Liver (tissue), 9 donors: Measurements from ENCODE around the gene ARHGEF40. TPM values are rescaled to one million over a fixed set of nuclear protein-coding genes. Genes with fewer than 3 reads are reported as not detected.

Experiments
- DNase-seq: peaks from one replicate; pipeline ENCODE4 v3.0.0-alpha.2; 2017; ENCODE audit warnings: low spot score
- H3K27ac ChIP-seq, 2 donors: one replicate each; pipeline ENCODE4 v1.7.0; 2013; ENCODE audit warnings: inconsistent platforms in 2 of 2, low read length in 2 of 2, control low read depth in 1 of 2, low read depth in 1 of 2, mild to moderate bottlenecking in 1 of 2
- H3K27me3 ChIP-seq, 4 donors: one replicate each; pipeline versions ENCODE4 v1.6.1 to v1.7.0; 2013; ENCODE audit warnings: low read length in 3 of 4, inconsistent platforms in 1 of 4, mild to moderate bottlenecking in 1 of 4, moderate library complexity in 1 of 4; ENCODE audit not compliant: control insufficient read depth in 4 of 4, insufficient read depth in 4 of 4
- H3K36me3 ChIP-seq, 4 donors: one replicate each; pipeline versions ENCODE4 v1.6.1 to v1.7.0; 2013; ENCODE audit warnings: low read length in 3 of 4, mild to moderate bottlenecking in 3 of 4, low read depth in 1 of 4, moderate library complexity in 1 of 4; ENCODE audit not compliant: control insufficient read depth in 4 of 4, insufficient read depth in 3 of 4
- H3K4me1 ChIP-seq, 4 donors: one replicate each; pipeline versions ENCODE4 v1.6.1 to v1.7.0; 2013; ENCODE audit warnings: low read length in 3 of 4, mild to moderate bottlenecking in 3 of 4, moderate library complexity in 1 of 4; ENCODE audit not compliant: control insufficient read depth in 4 of 4, insufficient read depth in 4 of 4
- H3K4me3 ChIP-seq, 3 donors: one replicate each; pipeline versions ENCODE4 v1.6.1 to v1.7.0; 2013; ENCODE audit warnings: low read length in 3 of 3, control low read depth in 1 of 3, low read depth in 1 of 3, mild to moderate bottlenecking in 1 of 3
- H3K9ac ChIP-seq, 2 donors: one replicate each; pipeline ENCODE4 v1.7.0; 2013; ENCODE audit warnings: low read length in 2 of 2, mild to moderate bottlenecking in 2 of 2, moderate library complexity in 2 of 2, control low read depth in 1 of 2, low read depth in 1 of 2
- H3K9me3 ChIP-seq, 4 donors: one replicate each; pipeline versions ENCODE4 v1.6.1 to v1.7.0; 2013; ENCODE audit warnings: low read length in 3 of 4; ENCODE audit not compliant: control insufficient read depth in 4 of 4
- EGR1 ChIP-seq, 2 donors: IDR thresholded peaks; 2 replicates each; pipeline ENCODE4 v1.6.1; 2016 to 2018; ENCODE audit warnings: antibody characterized with exemption in 2 of 2, low read depth in 2 of 2
- FOXA1 ChIP-seq: IDR thresholded peaks from 2 replicates; pipeline ENCODE4 v1.6.1; 2016; ENCODE audit warnings: antibody characterized with exemption
- FOXA2 ChIP-seq: IDR thresholded peaks from 2 replicates; pipeline ENCODE4 v1.6.1; 2016; ENCODE audit warnings: antibody characterized with exemption
- GABPA ChIP-seq, 2 donors: IDR thresholded peaks in 1 of 2; conservative IDR thresholded peaks in 1 of 2; 2 replicates each; pipeline ENCODE4 v1.6.1; 2016; ENCODE audit warnings: antibody characterized with exemption in 2 of 2, mild to moderate bottlenecking in 1 of 2, moderate library complexity in 1 of 2
- HNF4A ChIP-seq, 2 donors: conservative IDR thresholded peaks; 2 replicates each; pipeline ENCODE4 v1.6.1; 2016; ENCODE audit warnings: antibody characterized with exemption in 2 of 2, mild to moderate bottlenecking in 2 of 2
- HNF4G ChIP-seq: IDR thresholded peaks from 2 replicates; pipeline ENCODE4 v1.6.1; 2016; ENCODE audit warnings: antibody characterized with exemption
- NR2F2 ChIP-seq: IDR thresholded peaks from 2 replicates; pipeline ENCODE4 v1.6.1; 2016; ENCODE audit warnings: antibody characterized with exemption
- RAD21 ChIP-seq, 2 donors: IDR thresholded peaks; 2 replicates each; pipeline ENCODE4 v1.6.1; 2016; ENCODE audit warnings: antibody characterized with exemption in 2 of 2, mild to moderate bottlenecking in 2 of 2
- RXRA ChIP-seq, 2 donors: IDR thresholded peaks; 2 replicates each; pipeline ENCODE4 v1.6.1; 2017 to 2018; ENCODE audit warnings: antibody characterized with exemption in 2 of 2, mild to moderate bottlenecking in 1 of 2
- SP1 ChIP-seq: IDR thresholded peaks from 2 replicates; pipeline ENCODE4 v1.6.1; 2018; ENCODE audit warnings: antibody characterized with exemption, mild to moderate bottlenecking
- TAF1 ChIP-seq: conservative IDR thresholded peaks from 2 replicates; pipeline ENCODE4 v1.6.1; 2016; ENCODE audit warnings: antibody characterized with exemption, mild to moderate bottlenecking
- YY1 ChIP-seq: IDR thresholded peaks from 2 replicates; pipeline ENCODE4 v1.6.1; 2016; ENCODE audit warnings: antibody characterized with exemption, mild to moderate bottlenecking
- WGBS: extraction: QIAGEN DNeasy Blood & Tissue Kit; methylation state at CpG from one replicate; pipeline ENCODE4 v1.1.7; 2013; 5-methylcytosine and 5-hydroxymethylcytosine counted together
- polyA plus RNA-seq, 2 donors: library from polyadenylated mRNA; stranded (reverse) in 1 of 2; unstranded in 1 of 2; fragments of 200-250 nt in 1 of 2; fragments of >200 nt in 1 of 2; fragmentation: Nextera tagmentation in 1 of 2; extraction: Ambion mirVana in 1 of 2; gene quantifications; one replicate each; pipeline versions ENCODE4 v1.2.1 to v1.2.3, GENCODE V29; 2013 to 2015
- total RNA-seq, 2 donors: library from RNA; depleted of rRNA; stranded (reverse); fragments of >200 nt; gene quantifications; one replicate each; pipeline ENCODE4 v1.2.3, GENCODE V29; 2014
- TF ChIP-seq, protein P1 (sequence below): IDR thresholded peaks from 2 replicates; pipeline ENCODE4 v1.6.1; 2016; ENCODE audit warnings: antibody characterized with exemption, mild to moderate bottlenecking
- TF ChIP-seq, protein P2 (sequence below): IDR thresholded peaks from 2 replicates; pipeline ENCODE4 v1.6.1; 2016; ENCODE audit warnings: antibody characterized with exemption
- TF ChIP-seq, protein P3 (sequence below): IDR thresholded peaks from 2 replicates; pipeline ENCODE4 v1.6.1; 2016; ENCODE audit warnings: antibody characterized with exemption
- TF ChIP-seq, protein P4 (sequence below): fragments of 150-350 bp; IDR thresholded peaks from 2 replicates; pipeline ENCODE4 v1.5.1; 2017; ENCODE audit warnings: improper control_type of control experiment, low read depth, low read length; ENCODE audit not compliant: missing input control
- TF ChIP-seq, protein P5 (sequence below): IDR thresholded peaks from 2 replicates; pipeline ENCODE4 v1.6.1; 2016; ENCODE audit warnings: antibody characterized with exemption
- donor health status: healthy.
- donor health status: healthy.
- donor health status: healthy.
- donor health status: healthy.
- donor health status: healthy.

The ARHGEF40 gene
- total and polyA plus RNA-seq, 4 donors: 9.3 to 42.5 (median 16.9) TPM

DNA sequence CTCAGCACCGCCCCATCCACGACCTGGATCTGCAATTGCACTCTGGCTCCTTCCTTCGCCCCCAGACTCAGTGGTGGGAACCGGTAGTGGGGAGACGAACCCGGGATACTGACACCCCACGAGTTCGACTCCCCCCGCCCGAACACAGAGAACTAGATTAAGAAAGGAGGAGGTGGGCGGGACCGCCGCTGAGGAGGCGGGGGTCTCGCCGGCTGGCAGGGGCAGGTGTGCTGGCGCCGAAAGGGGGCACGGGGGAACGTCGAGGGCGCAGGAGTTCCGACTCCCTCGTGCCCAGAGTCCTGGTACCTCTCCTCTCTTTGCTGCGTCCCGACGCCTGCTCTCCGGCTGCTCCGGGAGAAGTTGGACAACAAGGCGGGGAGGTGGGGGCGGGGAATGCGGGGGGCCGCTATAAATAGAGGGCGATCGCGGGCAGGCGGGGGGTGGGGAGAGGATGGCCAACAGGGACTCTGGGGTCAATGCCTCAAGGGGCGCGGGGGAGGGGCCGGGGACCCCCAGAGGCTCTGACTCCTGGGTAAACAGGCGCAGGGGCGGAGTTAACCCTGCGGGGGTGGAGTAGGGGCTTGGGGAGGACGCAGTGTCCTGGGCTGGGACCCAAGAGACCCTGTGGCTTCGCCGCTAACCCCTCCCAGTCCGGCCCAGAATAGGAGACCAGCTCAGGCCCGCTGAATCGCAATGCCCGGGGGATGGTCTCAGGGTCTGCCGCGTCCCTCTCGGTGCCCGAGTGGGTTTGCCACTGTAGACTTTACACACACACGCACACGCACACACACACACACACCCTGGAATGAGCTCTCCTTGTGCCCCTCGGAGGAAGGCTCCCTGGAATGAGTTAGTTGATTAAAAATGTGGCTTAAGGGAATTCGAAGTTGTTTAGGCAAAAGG is 44.5 kb upstream of the ARHGEF40 start:
- Histone ChIP-seq H3K4me1 (peaks cover 3 to 47% (median 34%) of the 10 kb centered on the region in 4 donors), H3K27ac (peak overlapping the region; percentile 87 to 88), H3K9me3 (no peaks in the 10 kb centered on the region), H3K4me3 (peak overlapping the region; percentile 57 to 89 (median 82)), H3K27me3 (no peaks in the 10 kb centered on the region), H3K36me3 (peaks cover 0 to 28% (median 13%) of the 10 kb centered on the region in 4 donors), H3K9ac (peak overlapping the region; percentile 7 to 37)
- WGBS: 5% methylated on average over 58 of the region's 58 CpGs
- DNase-seq: peak; percentile 74
- peak in 1 of 2 donors; percentile 40 for TF ChIP-seq EGR1 (IDR thresholded peaks at IDR 0.05; ENCODE audit: low read depth in 2 of 2)
- TF ChIP-seq, protein P1, sequence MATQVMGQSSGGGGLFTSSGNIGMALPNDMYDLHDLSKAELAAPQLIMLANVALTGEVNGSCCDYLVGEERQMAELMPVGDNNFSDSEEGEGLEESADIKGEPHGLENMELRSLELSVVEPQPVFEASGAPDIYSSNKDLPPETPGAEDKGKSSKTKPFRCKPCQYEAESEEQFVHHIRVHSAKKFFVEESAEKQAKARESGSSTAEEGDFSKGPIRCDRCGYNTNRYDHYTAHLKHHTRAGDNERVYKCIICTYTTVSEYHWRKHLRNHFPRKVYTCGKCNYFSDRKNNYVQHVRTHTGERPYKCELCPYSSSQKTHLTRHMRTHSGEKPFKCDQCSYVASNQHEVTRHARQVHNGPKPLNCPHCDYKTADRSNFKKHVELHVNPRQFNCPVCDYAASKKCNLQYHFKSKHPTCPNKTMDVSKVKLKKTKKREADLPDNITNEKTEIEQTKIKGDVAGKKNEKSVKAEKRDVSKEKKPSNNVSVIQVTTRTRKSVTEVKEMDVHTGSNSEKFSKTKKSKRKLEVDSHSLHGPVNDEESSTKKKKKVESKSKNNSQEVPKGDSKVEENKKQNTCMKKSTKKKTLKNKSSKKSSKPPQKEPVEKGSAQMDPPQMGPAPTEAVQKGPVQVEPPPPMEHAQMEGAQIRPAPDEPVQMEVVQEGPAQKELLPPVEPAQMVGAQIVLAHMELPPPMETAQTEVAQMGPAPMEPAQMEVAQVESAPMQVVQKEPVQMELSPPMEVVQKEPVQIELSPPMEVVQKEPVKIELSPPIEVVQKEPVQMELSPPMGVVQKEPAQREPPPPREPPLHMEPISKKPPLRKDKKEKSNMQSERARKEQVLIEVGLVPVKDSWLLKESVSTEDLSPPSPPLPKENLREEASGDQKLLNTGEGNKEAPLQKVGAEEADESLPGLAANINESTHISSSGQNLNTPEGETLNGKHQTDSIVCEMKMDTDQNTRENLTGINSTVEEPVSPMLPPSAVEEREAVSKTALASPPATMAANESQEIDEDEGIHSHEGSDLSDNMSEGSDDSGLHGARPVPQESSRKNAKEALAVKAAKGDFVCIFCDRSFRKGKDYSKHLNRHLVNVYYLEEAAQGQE: no peak
- peak; percentile 57 for TF ChIP-seq SP1
- TF ChIP-seq, protein P2, sequence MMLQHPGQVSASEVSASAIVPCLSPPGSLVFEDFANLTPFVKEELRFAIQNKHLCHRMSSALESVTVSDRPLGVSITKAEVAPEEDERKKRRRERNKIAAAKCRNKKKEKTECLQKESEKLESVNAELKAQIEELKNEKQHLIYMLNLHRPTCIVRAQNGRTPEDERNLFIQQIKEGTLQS: no peak
- TF ChIP-seq, protein P3, sequence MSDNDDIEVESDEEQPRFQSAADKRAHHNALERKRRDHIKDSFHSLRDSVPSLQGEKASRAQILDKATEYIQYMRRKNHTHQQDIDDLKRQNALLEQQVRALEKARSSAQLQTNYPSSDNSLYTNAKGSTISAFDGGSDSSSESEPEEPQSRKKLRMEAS: no peak
- no peak for TF ChIP-seq GABPA (IDR thresholded peaks at IDR 0.05 in 1 of 2, conservative IDR thresholded peaks at IDR 0.05 in 1 of 2)
- TF ChIP-seq HNF4A (conservative IDR thresholded peaks at IDR 0.05): no peak
- no peak for TF ChIP-seq TAF1
- no peak for TF ChIP-seq FOXA2
- TF ChIP-seq, protein P4, sequence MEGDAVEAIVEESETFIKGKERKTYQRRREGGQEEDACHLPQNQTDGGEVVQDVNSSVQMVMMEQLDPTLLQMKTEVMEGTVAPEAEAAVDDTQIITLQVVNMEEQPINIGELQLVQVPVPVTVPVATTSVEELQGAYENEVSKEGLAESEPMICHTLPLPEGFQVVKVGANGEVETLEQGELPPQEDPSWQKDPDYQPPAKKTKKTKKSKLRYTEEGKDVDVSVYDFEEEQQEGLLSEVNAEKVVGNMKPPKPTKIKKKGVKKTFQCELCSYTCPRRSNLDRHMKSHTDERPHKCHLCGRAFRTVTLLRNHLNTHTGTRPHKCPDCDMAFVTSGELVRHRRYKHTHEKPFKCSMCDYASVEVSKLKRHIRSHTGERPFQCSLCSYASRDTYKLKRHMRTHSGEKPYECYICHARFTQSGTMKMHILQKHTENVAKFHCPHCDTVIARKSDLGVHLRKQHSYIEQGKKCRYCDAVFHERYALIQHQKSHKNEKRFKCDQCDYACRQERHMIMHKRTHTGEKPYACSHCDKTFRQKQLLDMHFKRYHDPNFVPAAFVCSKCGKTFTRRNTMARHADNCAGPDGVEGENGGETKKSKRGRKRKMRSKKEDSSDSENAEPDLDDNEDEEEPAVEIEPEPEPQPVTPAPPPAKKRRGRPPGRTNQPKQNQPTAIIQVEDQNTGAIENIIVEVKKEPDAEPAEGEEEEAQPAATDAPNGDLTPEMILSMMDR: no peak
- TF ChIP-seq NR2F2: peak; percentile 92
- TF ChIP-seq HNF4G: no peak
- no peak for TF ChIP-seq FOXA1
- TF ChIP-seq RAD21 (IDR thresholded peaks at IDR 0.05): no peak
- TF ChIP-seq, protein P5, sequence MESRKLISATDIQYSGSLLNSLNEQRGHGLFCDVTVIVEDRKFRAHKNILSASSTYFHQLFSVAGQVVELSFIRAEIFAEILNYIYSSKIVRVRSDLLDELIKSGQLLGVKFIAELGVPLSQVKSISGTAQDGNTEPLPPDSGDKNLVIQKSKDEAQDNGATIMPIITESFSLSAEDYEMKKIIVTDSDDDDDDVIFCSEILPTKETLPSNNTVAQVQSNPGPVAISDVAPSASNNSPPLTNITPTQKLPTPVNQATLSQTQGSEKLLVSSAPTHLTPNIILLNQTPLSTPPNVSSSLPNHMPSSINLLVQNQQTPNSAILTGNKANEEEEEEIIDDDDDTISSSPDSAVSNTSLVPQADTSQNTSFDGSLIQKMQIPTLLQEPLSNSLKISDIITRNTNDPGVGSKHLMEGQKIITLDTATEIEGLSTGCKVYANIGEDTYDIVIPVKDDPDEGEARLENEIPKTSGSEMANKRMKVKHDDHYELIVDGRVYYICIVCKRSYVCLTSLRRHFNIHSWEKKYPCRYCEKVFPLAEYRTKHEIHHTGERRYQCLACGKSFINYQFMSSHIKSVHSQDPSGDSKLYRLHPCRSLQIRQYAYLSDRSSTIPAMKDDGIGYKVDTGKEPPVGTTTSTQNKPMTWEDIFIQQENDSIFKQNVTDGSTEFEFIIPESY: no peak
- TF ChIP-seq YY1: no peak
- peak; percentile 39 to 69 for TF ChIP-seq RXRA (IDR thresholded peaks at IDR 0.05)
